Measurements from ENCODE around the gene TNIK. TPM values are rescaled to one million over a fixed set of nuclear protein-coding genes. Genes with fewer than 3 reads are reported as not detected.

The TNIK gene
- total and polyA plus RNA-seq, 2 of the 4 experiments (the other 2 are of a cell fraction), result 3.4 to 6.3 TPM

- no peak overlapping the region for H2BK120ac ChIP-seq (ENCODE audit: low read depth, low read length)
- no peak overlapping the region for H2AK9ac ChIP-seq (replicated peaks; ENCODE audit: low read depth, low read length, poor library complexity)
- no peak overlapping the region for H2AFZ ChIP-seq (replicated peaks; ENCODE audit: low read length, poor library complexity)
- H2BK5ac ChIP-seq (ENCODE audit: low read depth, low read length, poor library complexity, severe bottlenecking), result no peak overlapping the region
- no peak overlapping the region for H3K4ac ChIP-seq (ENCODE audit: low read depth, low read length)
- no peak overlapping the region for H3K23ac ChIP-seq (ENCODE audit: low read depth, low read length)
- TF ChIP-seq MAZ (IDR thresholded peaks at IDR 0.05; ENCODE audit: borderline replicate concordance, low read depth, low read length), result no peak
- no peak for TF ChIP-seq RFX5 (IDR thresholded peaks at IDR 0.05; ENCODE audit: low read depth, low read length)
- no peak for TF ChIP-seq RCOR1 (IDR thresholded peaks at IDR 0.05; ENCODE audit: insufficient replicate concordance, low read length)
- TF ChIP-seq USF2 (IDR thresholded peaks at IDR 0.05; ENCODE audit: low read depth, low read length), result no peak
- no peak for TF ChIP-seq MXI1 (IDR thresholded peaks at IDR 0.05; ENCODE audit: borderline replicate concordance, low read depth, low read length)
- no peak for TF ChIP-seq CTCF (conservative IDR thresholded peaks at IDR 0.05; ENCODE audit: low read depth, low read length)
- TF ChIP-seq BHLHE40 (IDR thresholded peaks at IDR 0.05; ENCODE audit: low read depth, low read length), result no peak
- no peak for TF ChIP-seq ELK1 (IDR thresholded peaks at IDR 0.05; ENCODE audit: borderline replicate concordance, low read depth, low read length)
- no peak for TF ChIP-seq CHD1 (IDR thresholded peaks at IDR 0.05; ENCODE audit: low read depth, low read length)
- no peak for TF ChIP-seq CEBPB (IDR thresholded peaks at IDR 0.05; ENCODE audit: low read depth, low read length)
- no peak for TF ChIP-seq MAFK (IDR thresholded peaks at IDR 0.05; ENCODE audit: low read depth, low read length)
- TF ChIP-seq NFE2L2 (IDR thresholded peaks at IDR 0.05; ENCODE audit: low read depth, low read length), result no peak
- CTCF ChIA-PET, result no interaction called here
- H4K20me1 ChIP-seq (ENCODE audit: insufficient read depth, low read length), result no peaks in the 10 kb centered on the region
- no TSS peak for BruUV-seq (replicated peaks)
- no peak overlapping the region for H3K27ac ChIP-seq (ENCODE audit: insufficient read depth, low read length)
- no peaks in the 10 kb centered on the region for H3K79me1 ChIP-seq (ENCODE audit: low read depth in 1 of 2, low read length in 2 of 2)
- no peak for DNase-seq
- POLR2A ChIA-PET (ENCODE audit: unreplicated experiment), result no interaction called here
- H4K5ac ChIP-seq (ENCODE audit: low read depth, low read length), result no peak overlapping the region; the same call in 1 of the 2 replicates
- dilution Hi-C loops (cut with HindIII; ENCODE audit: low sequenced_read_pairs, unreplicated experiment) (no loop called here), in situ Hi-C loops (cut with MboI; ENCODE audit: low sequenced_read_pairs) (no loop called here), intact Hi-C loops (cut with micrococcal nuclease) (no loop called here)
- no peak overlapping the region for H4K91ac ChIP-seq (ENCODE audit: insufficient read depth, low read depth, low read length)
- H3K18ac ChIP-seq (ENCODE audit: low read depth, low read length), result peak overlapping the region; percentile 45; the same call in 1 of the 2 replicates
- no peak overlapping the region for H3K4me3 ChIP-seq (ENCODE audit: insufficient read depth, low read depth, low read length)
- H4K8ac ChIP-seq (ENCODE audit: low read depth in 2 of 2, low read length in 2 of 2), result no peak overlapping the region; a peak in 1 of 4 replicates
- H3K4me1 ChIP-seq (ENCODE audit: control insufficient read depth, insufficient read depth, low read length), result peaks cover 4% of the 10 kb centered on the region
- H3K36me3 ChIP-seq (ENCODE audit: control insufficient read depth, insufficient read depth, low read length), result no peaks in the 10 kb centered on the region
- H3K9me3 ChIP-seq (ENCODE audit: control insufficient read depth, insufficient read depth, low read length), result peaks cover 2% of the 10 kb centered on the region; the same call in 1 of the 2 replicates
- no peak overlapping the region for H2BK15ac ChIP-seq (ENCODE audit: low read depth, low read length)
- H2BK20ac ChIP-seq (ENCODE audit: low read depth, low read length), result no peak overlapping the region
- ATAC-seq (ENCODE audit: low read depth), result no peak
- no peak overlapping the region for H3K56ac ChIP-seq (ENCODE audit: extremely low read depth, insufficient read depth, low read length)
- H3K27me3 ChIP-seq (ENCODE audit: control insufficient read depth, insufficient read depth, low read length), result no peaks in the 10 kb centered on the region
- no peak overlapping the region for H3K9ac ChIP-seq (ENCODE audit: low read depth, low read length)
- no peak overlapping the region for H2AK5ac ChIP-seq (ENCODE audit: low read depth, low read length)
- H3K9me1 ChIP-seq (ENCODE audit: insufficient read depth, low read length), result peaks cover 3% of the 10 kb centered on the region; the same call in 1 of the 2 replicates
- no peak overlapping the region for H3K4me2 ChIP-seq (ENCODE audit: low read depth, low read length)
- no peak overlapping the region for H3K14ac ChIP-seq (replicated peaks; ENCODE audit: low read depth, low read length)
Observed at GRCh38 chr3:171023566-171023965, 436.6 kb downstream of the TNIK start.

All from IMR-90 (cell line).